Thyroid gland (tissue), 4 donors: Measurements from ENCODE around the gene RIPOR1. TPM values are rescaled to one million over a fixed set of nuclear protein-coding genes. Genes with fewer than 3 reads are reported as not detected.
A peak's percentile ranks its signal among the peaks of the same experiment; 100 is the strongest.

Experiments
- DNase-seq, 2 donors: peaks; one replicate each; pipeline ENCODE4 v3.0.0-alpha.2; 2019
- H3K27ac ChIP-seq, 3 donors: fragments of 200-600 bp; sonication (generic); 1 replicate in 2 of 3; 2 replicates in 1 of 3; pipeline ENCODE4 v1.5.1; 2016 to 2019; ENCODE audit warnings: mild to moderate bottlenecking in 1 of 3, moderate library complexity in 1 of 3
- H3K27me3 ChIP-seq: fragments of 200-600 bp; sonication (generic); one replicate; pipeline ENCODE4 v1.5.1; 2019
- H3K36me3 ChIP-seq, 2 donors: fragments of 200-600 bp; sonication (generic); one replicate each; pipeline ENCODE4 v1.5.1; 2016 to 2019
- H3K4me1 ChIP-seq, 2 donors: fragments of 200-600 bp; sonication (generic); one replicate each; pipeline ENCODE4 v1.5.1; 2017 to 2019
- H3K4me3 ChIP-seq, 3 donors: fragments of 200-600 bp; sonication (generic); replicated peaks in 1 of 3; 1 replicate in 2 of 3; 2 replicates in 1 of 3; pipeline ENCODE4 v1.5.1; 2016; ENCODE audit warnings: mild to moderate bottlenecking in 1 of 3
- H3K9me3 ChIP-seq: fragments of 200-600 bp; sonication (generic); one replicate; pipeline ENCODE4 v1.5.1; 2017
- POLR2A ChIP-seq, 2 donors: fragments of 450-650 bp; IDR thresholded peaks; one replicate each; pipeline ENCODE4 v1.6.1; 2017; ENCODE audit warnings: antibody characterized with exemption in 2 of 2, mild to moderate bottlenecking in 2 of 2, moderate library complexity in 1 of 2
- WGBS, 2 donors: methylation state at CpG; one replicate each; pipeline ENCODE4 v1.1.5; 2017; 5-methylcytosine and 5-hydroxymethylcytosine counted together
- intact Hi-C: fragments of 100-400 bp; cut with DNase I; formaldehyde crosslinking; loops from one replicate; pipeline ENCODE4 v1.15.1; 2023
- total RNA-seq, 4 donors: library from RNA; depleted of rRNA; stranded (reverse); fragments of >200 nt; gene quantifications; one replicate each; pipeline ENCODE4 v1.2.3, GENCODE V29; 2016
- TF ChIP-seq, protein P1 (sequence below), 6 experiments: fragments of 200-600 bp in 3 of 6; fragments of 450-650 bp in 3 of 6; sonication (generic) in 3 of 6; IDR thresholded peaks; one replicate each; pipeline ENCODE4 v1.5.1; 2016 to 2019; ENCODE audit warnings: antibody characterized with exemption in 6 of 6, mild to moderate bottlenecking in 2 of 6, inconsistent platforms in 1 of 6, moderate library complexity in 1 of 6

Gene RIPOR1
- total RNA-seq, 4 donors from 2014 or later = 21.3 to 57.1 (median 41.2) TPM

DNA sequence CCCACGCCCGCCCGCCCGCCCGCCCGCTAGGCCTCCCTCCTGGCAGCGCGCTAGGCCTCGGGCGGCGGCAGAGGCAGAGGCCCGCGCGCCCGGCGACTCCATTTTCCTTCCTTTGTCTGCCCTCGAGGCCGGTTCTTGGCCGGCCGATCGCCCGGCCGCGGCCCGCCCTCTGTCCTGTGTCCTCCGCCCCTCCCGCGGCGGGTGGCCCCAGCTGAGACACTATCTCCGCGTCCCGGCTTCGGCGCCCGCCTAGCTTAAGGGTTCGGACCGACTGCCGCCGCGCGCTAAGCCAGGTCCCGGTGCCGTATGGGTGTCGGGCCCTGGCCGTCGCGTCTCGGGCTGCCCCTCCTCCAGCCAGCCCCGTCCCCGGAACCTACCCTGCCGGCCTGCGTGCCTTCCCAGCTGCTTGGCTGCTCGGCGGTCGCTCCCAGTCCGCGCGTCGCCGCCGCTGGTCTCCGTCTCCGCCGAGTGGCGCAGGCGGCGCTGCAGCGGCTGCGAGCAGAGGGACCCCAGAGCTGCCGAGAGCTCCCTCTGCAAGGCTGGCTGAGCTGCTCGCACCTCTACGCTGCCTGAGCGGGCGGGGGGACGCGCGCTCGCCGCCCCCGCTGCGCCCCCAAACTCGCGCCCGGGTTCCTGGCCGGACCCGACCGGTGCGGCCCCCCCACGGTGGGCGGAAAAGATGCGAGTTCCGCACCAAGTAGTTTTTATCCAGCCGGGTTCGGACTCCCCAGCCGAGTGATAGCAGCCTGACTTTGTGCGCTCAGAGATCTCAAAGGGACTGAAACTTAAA lies 34.5 kb downstream of the RIPOR1 start:
- Histone ChIP-seq H3K4me1 (peaks cover 11 to 27% of the 10 kb centered on the region in 2 donors), H3K9me3 (no peaks in the 10 kb centered on the region), H3K36me3 (no peaks in the 10 kb centered on the region), H3K27me3 (no peaks in the 10 kb centered on the region), H3K4me3 (peak overlapping the region; percentile 63 to 96 (median 86)), H3K27ac (peak overlapping the region; percentile 94 to 98 (median 96))
- peak; percentile 58 to 70 for DNase-seq
- intact Hi-C loops = loop anchor here (5.0 kb wide), 2 partner anchors 36 to 104 kb away; partner anchors contain the start of genes C16orf86, ENKD1 and RIPOR1
- WGBS, 2 donors = 1% methylated on average over 12 to 17 of the region's 96 CpGs
- TF ChIP-seq, protein P1, sequence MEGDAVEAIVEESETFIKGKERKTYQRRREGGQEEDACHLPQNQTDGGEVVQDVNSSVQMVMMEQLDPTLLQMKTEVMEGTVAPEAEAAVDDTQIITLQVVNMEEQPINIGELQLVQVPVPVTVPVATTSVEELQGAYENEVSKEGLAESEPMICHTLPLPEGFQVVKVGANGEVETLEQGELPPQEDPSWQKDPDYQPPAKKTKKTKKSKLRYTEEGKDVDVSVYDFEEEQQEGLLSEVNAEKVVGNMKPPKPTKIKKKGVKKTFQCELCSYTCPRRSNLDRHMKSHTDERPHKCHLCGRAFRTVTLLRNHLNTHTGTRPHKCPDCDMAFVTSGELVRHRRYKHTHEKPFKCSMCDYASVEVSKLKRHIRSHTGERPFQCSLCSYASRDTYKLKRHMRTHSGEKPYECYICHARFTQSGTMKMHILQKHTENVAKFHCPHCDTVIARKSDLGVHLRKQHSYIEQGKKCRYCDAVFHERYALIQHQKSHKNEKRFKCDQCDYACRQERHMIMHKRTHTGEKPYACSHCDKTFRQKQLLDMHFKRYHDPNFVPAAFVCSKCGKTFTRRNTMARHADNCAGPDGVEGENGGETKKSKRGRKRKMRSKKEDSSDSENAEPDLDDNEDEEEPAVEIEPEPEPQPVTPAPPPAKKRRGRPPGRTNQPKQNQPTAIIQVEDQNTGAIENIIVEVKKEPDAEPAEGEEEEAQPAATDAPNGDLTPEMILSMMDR (IDR thresholded peaks at IDR 0.05) = peak in 3 of 6 experiments; percentile 12 to 27 (median 14)
- no peak for TF ChIP-seq POLR2A (IDR thresholded peaks at IDR 0.05)

DNA sequence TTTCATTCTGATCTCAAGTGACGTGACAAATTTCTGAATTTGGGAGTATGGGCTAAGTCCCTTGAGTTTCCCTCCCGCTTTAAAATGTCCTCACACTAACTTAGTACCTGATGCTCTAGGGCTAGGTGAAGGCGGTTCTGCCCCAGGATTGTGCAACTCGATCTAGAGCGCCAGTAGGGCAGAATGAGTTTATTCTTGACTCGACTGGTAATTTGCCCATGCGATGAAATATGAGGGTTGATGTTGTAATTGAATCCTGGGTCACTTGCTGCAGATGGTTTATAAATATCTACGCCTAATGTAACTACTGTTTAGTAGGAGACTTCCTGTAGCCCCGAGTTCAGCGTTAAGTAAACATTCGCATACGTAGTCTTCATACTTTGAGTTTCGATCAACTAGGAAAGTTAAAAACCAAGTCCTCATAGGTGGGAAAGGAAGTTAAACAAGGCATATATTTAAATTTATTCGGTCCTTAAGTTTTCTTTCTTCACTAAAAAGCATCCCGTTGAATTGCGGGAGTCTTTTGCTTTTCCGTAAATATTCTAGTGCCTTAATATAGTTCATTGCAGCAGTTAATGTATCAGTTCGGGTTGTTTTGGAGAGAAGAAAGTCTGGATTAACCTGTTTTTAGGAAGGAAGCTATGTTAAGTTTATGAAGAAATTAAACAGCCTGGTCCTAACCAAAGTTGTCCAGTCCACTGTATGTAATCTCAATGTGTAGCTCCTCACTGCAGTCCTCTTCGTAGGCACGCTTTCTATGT lies 35.3 kb downstream of the RIPOR1 start:
- Histone ChIP-seq H3K27me3 (no peaks in the 10 kb centered on the region), H3K4me3 (peak overlapping the region; percentile 63 to 96 (median 86)), H3K9me3 (no peaks in the 10 kb centered on the region), H3K36me3 (no peaks in the 10 kb centered on the region), H3K27ac (peak overlapping the region; percentile 94 to 98 (median 96)), H3K4me1 (peaks cover 11 to 27% of the 10 kb centered on the region in 2 donors)
- DNase-seq = peak; percentile 51 to 53
- TF ChIP-seq, protein P1 (IDR thresholded peaks at IDR 0.05) = no peak
- TF ChIP-seq POLR2A (IDR thresholded peaks at IDR 0.05) = no peak
- intact Hi-C loops = loop anchor here (5.0 kb wide), 2 partner anchors 37 to 103 kb away; partner anchors contain the start of genes C16orf86, ENKD1 and RIPOR1
- WGBS, 2 donors = 5 to 8% methylated on average over 20 of the region's 20 CpGs

DNA sequence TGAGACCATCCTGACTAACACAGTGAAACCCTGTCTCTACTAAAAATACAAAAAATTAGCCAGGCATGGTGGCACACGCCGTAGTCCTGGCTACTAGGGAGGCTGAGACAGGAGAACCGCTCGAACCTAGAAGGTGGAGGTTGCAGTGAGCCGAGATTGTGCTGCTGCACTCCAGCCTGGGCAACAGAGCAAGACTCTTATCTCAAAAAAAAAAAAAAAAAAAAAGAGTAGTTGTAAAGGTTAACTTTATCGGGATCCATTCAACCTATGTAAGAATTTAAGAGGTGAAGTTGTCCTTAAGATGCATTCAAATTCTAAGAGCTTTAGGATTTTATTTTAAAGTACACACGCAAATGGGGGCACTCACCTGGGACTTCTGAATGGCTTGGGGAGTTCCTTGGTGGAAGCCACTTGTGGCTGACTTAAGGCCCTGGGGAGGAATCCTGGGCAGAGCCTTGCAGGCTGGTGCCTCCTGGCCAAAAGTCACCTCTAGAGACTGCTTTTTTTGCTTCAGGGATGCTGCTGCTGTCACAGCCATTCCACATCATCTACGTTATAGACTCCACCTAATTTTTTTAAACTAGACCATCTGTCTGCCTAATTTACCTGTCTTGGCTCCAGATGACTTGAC lies 37.0 kb downstream of the RIPOR1 start:
- WGBS, 2 donors = 88 to 91% methylated on average over 8 of the region's 8 CpGs
- DNase-seq = no peak
- no peaks in the 10 kb centered on the region for H3K9me3 ChIP-seq
- no peak for TF ChIP-seq POLR2A (IDR thresholded peaks at IDR 0.05)
- TF ChIP-seq, protein P1 (IDR thresholded peaks at IDR 0.05) = no peak
- H3K4me1 ChIP-seq = peaks cover 11 to 27% of the 10 kb centered on the region in 2 donors
- no peaks in the 10 kb centered on the region for H3K36me3 ChIP-seq
- intact Hi-C loops = no loop called here
- H3K27me3 ChIP-seq = no peaks in the 10 kb centered on the region
- H3K4me3 ChIP-seq = no peak overlapping the region
- no peak overlapping the region for H3K27ac ChIP-seq

DNA sequence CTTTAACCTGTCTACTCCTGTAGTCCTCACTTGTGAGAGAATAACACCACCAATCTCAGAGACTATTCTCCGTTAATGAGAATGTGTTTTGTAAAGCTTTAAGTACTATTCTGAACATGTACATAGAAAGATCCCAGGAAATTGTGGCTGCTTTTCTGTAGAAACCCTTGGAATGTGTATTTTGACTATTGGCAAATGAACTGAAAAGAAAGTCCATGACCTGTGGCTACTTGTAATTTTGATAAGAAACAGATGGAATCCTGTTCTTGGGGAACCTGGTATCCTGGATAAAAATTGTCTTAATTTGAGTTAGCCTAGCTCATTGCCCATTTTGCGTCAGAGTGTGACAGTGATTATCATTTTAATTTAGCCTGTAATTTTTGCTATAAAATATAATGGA lies 42.8 kb downstream of the RIPOR1 start:
- no peak overlapping the region for H3K4me3 ChIP-seq
- WGBS, 2 donors = 90 to 95% methylated on average over 2 of the region's 2 CpGs
- H3K9me3 ChIP-seq = no peaks in the 10 kb centered on the region
- no peak for DNase-seq
- peaks cover 5 to 12% of the 10 kb centered on the region in 2 donors for H3K4me1 ChIP-seq
- no peaks in the 10 kb centered on the region for H3K27me3 ChIP-seq
- TF ChIP-seq, protein P1 (IDR thresholded peaks at IDR 0.05) = no peak
- no peak for TF ChIP-seq POLR2A (IDR thresholded peaks at IDR 0.05)
- no peaks in the 10 kb centered on the region for H3K36me3 ChIP-seq
- peak overlapping the region in 1 of 3 donors; percentile 21 for H3K27ac ChIP-seq
- intact Hi-C loops = no loop called here
